Right atrium auricular region (tissue), 2 donors: ENCODE data around the gene DDX10. TPM values are rescaled to one million over a fixed set of nuclear protein-coding genes. Genes with fewer than 3 reads are reported as not detected.

Source experiments
- DNase-seq: peaks from one replicate; pipeline ENCODE4 v3.0.0-alpha.2; 2019; ENCODE audit warnings: low spot score
- H3K27ac ChIP-seq, 2 donors: fragments of 200-600 bp; sonication (generic); 1 replicate in 1 of 2; 2 replicates in 1 of 2; pipeline ENCODE4 v1.5.1; 2016 to 2019
- H3K27me3 ChIP-seq, 2 donors: fragments of 200-600 bp; sonication (generic); one replicate each; pipeline versions ENCODE4 v1.5.1 to v1.6.0; 2017 to 2019
- H3K36me3 ChIP-seq: fragments of 200-600 bp; sonication (generic); one replicate; pipeline ENCODE4 v1.5.1; 2016
- H3K4me1 ChIP-seq, 2 donors: fragments of 200-600 bp; sonication (generic); one replicate each; pipeline versions ENCODE4 v1.5.1 to v1.6.0; 2017 to 2019
- H3K4me3 ChIP-seq, 2 donors: fragments of 200-600 bp; sonication (generic); 1 replicate in 1 of 2; 2 replicates in 1 of 2; pipeline ENCODE4 v1.5.1; 2017 to 2019; ENCODE audit warnings: mild to moderate bottlenecking in 1 of 2, moderate library complexity in 1 of 2
- H3K9me3 ChIP-seq, 2 donors: fragments of 200-600 bp; sonication (generic); one replicate each; pipeline ENCODE4 v1.5.1; 2019
- total RNA-seq, 2 donors: library from RNA; depleted of rRNA; stranded (reverse); fragments of >200 nt; gene quantifications; one replicate each; pipeline ENCODE4 v1.1.0, GENCODE V29; 2016
- TF ChIP-seq, protein P1 (sequence below), 2 donors: fragments of 200-600 bp; sonication (generic); IDR thresholded peaks; one replicate each; pipeline ENCODE4 v1.5.1; 2019; ENCODE audit warnings: antibody characterized with exemption in 2 of 2

The DDX10 gene
- total RNA-seq, 2 donors from 2014 or later, result 11.8 to 13.1 TPM

DNA sequence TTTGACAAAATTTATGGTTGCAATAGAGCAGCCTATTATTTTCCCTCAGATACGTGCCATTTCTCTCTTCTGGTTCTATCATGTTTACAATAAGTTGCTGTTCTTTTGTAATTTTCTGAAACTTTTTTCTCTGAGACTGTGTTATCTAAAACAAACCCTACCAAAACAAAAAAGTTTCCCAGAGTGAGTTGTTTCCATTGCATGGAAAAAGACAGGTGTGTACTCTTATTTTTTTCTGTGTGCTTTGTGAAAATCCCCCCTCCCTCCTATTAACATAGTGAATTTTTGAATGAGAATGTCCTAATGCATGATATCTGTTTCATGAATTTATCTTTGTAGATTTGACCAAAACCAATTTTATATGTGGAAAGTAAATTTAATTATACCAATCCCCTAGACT lies 137.6 kb downstream of the DDX10 start:
- no peak overlapping the region for H3K4me3 ChIP-seq

DNA sequence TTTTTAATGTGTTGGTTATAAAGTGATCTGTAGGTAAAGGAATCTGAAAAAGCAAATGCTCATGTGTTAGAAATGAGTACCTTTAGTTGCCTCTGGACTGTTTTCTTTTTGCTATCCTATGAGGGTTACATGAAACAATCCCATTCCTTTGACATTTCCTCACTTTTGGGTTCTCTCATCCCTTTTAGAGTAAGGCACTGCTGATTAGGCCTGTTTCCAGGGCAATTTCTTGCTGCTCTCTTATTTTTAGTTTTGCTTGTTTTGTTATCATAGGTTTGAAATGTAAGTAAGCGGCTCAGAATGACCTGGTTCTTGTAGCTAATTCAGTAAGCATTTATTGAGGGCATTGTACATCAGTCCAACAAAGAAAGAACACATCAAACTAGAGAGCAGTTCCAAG lies 138.9 kb downstream of the DDX10 start:
- TF ChIP-seq, protein P1, sequence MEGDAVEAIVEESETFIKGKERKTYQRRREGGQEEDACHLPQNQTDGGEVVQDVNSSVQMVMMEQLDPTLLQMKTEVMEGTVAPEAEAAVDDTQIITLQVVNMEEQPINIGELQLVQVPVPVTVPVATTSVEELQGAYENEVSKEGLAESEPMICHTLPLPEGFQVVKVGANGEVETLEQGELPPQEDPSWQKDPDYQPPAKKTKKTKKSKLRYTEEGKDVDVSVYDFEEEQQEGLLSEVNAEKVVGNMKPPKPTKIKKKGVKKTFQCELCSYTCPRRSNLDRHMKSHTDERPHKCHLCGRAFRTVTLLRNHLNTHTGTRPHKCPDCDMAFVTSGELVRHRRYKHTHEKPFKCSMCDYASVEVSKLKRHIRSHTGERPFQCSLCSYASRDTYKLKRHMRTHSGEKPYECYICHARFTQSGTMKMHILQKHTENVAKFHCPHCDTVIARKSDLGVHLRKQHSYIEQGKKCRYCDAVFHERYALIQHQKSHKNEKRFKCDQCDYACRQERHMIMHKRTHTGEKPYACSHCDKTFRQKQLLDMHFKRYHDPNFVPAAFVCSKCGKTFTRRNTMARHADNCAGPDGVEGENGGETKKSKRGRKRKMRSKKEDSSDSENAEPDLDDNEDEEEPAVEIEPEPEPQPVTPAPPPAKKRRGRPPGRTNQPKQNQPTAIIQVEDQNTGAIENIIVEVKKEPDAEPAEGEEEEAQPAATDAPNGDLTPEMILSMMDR (IDR thresholded peaks at IDR 0.05), result no peak
- H3K27ac ChIP-seq, result no peak overlapping the region
- no peaks in the 10 kb centered on the region for H3K27me3 ChIP-seq
- DNase-seq, result no peak
- no peak overlapping the region for H3K4me3 ChIP-seq
- no peaks in the 10 kb centered on the region for H3K36me3 ChIP-seq
- H3K9me3 ChIP-seq, result no peaks in the 10 kb centered on the region
- H3K4me1 ChIP-seq, result peaks cover 0 to 7% of the 10 kb centered on the region in 2 donors

More for the DNA sequence above, 137.6 kb downstream of the DDX10 start:
- Histone ChIP-seq H3K27ac (no peak overlapping the region), H3K4me1 (peaks cover 0 to 7% of the 10 kb centered on the region in 2 donors), H3K9me3 (no peaks in the 10 kb centered on the region), H3K36me3 (no peaks in the 10 kb centered on the region), H3K27me3 (no peaks in the 10 kb centered on the region)
- no peak for DNase-seq
- TF ChIP-seq, protein P1 (IDR thresholded peaks at IDR 0.05), result no peak

DNA sequence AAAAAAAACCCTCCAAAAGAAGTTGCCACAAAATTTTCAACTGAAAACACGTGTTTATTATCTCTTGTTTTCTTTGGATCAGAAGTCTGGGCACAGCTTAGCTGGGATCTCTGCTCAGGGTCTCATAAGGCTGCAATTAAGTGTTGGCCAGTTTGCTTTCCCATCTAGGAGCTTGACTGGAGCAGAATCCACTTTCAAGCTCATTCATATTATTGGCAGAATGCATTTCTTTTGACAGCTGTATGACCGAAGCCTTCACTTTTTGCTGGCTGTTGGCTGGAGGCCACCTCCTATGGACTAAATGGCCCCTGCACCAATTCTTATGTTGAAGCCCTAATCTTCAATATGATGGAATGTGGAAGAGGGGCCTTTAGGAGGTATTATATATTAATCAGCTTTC lies 139.6 kb downstream of the DDX10 start:
- H3K27ac ChIP-seq, result no peak overlapping the region
- H3K4me3 ChIP-seq, result no peak overlapping the region

DNA sequence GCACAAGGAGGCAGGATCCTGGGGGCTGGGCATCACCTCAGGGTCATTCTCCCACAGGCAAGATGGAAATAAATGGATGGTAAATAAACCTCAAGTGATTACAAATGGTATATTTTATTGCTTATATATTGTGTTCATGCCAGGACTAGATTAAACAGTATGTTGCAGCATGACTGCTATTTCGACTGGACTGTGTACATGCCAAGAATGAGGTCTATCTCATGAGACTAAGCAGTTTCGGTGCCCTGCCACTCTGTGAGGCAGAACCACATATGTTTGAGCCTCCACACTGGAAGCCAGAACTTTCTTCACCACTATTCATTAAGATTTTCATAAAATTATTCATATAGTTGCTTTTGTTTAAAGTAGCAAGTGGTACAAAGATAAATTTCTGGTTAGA lies 140.2 kb downstream of the DDX10 start:
- Histone ChIP-seq H3K9me3 (no peaks in the 10 kb centered on the region), H3K27me3 (no peaks in the 10 kb centered on the region), H3K27ac (no peak overlapping the region), H3K4me1 (peaks cover 0 to 7% of the 10 kb centered on the region in 2 donors), H3K36me3 (no peaks in the 10 kb centered on the region), H3K4me3 (no peak overlapping the region)
- TF ChIP-seq, protein P1 (IDR thresholded peaks at IDR 0.05), result no peak
- no peak for DNase-seq

More for the DNA sequence above, 139.6 kb downstream of the DDX10 start:
- Histone ChIP-seq H3K36me3 (no peaks in the 10 kb centered on the region), H3K9me3 (no peaks in the 10 kb centered on the region), H3K27me3 (no peaks in the 10 kb centered on the region), H3K4me1 (peaks cover 0 to 7% of the 10 kb centered on the region in 2 donors)
- TF ChIP-seq, protein P1 (IDR thresholded peaks at IDR 0.05), result no peak
- DNase-seq, result no peak

DNA sequence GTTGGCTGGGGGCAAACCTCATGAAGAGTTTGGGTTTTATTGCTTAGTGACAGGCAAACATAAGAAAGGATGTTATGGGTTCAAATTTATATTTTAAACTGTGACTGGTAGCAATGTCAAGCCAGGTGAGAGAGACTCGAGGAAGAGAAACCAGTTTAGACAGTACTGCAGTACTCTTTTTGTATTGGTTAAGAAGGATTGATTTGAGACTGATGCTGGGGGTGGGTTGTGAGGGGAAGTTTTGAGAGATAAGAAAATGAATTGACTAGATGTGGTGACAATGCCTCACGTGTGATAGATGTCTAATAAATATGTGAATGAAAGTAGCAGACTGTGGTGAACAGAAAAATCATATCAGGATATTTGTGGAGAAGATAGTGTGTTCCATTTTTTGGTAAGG lies 142.4 kb downstream of the DDX10 start:
- TF ChIP-seq, protein P1 (IDR thresholded peaks at IDR 0.05), result no peak
- peaks cover 0 to 7% of the 10 kb centered on the region in 2 donors for H3K4me1 ChIP-seq

DNA sequence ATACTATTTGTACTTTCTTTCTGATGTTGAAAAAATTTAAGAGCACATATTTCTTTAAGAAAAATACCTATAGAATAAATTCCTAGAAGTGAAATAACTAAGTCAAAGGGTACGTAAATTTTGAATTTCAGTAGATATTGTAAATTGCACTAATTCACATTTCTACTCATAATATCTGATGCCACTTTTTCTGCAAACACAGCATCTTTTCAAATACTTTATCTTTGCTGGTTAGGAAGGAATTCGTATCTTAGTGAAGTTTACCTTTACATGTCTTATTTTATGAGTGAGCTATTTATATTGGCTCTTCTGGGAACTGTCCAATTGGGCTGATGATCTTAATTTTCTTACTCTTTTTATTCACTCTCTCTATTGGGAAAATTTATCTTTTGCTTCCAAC lies 148.2 kb downstream of the DDX10 start:
- DNase-seq, result no peak
- Histone ChIP-seq H3K27ac (no peak overlapping the region), H3K4me3 (no peak overlapping the region), H3K4me1 (no peaks in the 10 kb centered on the region), H3K27me3 (no peaks in the 10 kb centered on the region), H3K9me3 (no peaks in the 10 kb centered on the region), H3K36me3 (no peaks in the 10 kb centered on the region)
- TF ChIP-seq, protein P1 (IDR thresholded peaks at IDR 0.05), result no peak

More for the DNA sequence above, 142.4 kb downstream of the DDX10 start:
- H3K27ac ChIP-seq, result no peak overlapping the region
- no peak for DNase-seq
- no peaks in the 10 kb centered on the region for H3K9me3 ChIP-seq
- no peaks in the 10 kb centered on the region for H3K27me3 ChIP-seq
- H3K4me3 ChIP-seq, result no peak overlapping the region
- no peaks in the 10 kb centered on the region for H3K36me3 ChIP-seq
